Stimulated activated CD8-positive, alpha-beta memory T cell treated with anti-CD3 and anti-CD28 coated beads, Interleukin-7, amount 100 ng/mL, for 4 hours (primary cell): ENCODE results near the gene TMED6.
A peak's percentile ranks its signal among the peaks of the same experiment; 100 is the strongest.
"Not testable (repeated sequence)": the region's sequence is repeated elsewhere in the genome, so short reads cannot be mapped to it uniquely, and the experiment has no call there.

ENCODE experiments used
- DNase-seq, 2 donors: peaks; one replicate each; pipeline ENCODE4 v3.0.0-alpha.2; 2020; ENCODE audit warnings: low read depth in 2 of 2

Gene TMED6

DNA sequence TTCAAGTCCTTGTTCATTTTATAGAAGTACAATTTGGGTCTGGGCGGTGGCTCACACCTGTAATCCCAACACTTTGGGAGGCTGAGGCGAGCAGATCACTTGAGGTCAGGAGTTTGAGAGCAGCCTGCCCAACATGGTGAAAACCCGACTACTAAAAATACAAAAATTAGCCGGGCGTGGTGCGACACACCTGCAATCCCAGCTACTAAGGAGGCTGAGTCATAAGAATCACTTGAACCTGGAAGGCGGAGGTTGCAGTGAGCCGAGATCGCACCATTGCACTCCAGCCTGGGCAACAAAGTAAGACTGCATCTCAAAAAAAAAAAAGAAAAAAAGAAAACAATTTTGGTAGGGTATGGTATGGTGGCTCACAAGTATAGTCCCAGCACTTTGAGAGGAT is 8.5 kb upstream of the TMED6 start:
- DNase-seq: not testable (repeated sequence)

DNA sequence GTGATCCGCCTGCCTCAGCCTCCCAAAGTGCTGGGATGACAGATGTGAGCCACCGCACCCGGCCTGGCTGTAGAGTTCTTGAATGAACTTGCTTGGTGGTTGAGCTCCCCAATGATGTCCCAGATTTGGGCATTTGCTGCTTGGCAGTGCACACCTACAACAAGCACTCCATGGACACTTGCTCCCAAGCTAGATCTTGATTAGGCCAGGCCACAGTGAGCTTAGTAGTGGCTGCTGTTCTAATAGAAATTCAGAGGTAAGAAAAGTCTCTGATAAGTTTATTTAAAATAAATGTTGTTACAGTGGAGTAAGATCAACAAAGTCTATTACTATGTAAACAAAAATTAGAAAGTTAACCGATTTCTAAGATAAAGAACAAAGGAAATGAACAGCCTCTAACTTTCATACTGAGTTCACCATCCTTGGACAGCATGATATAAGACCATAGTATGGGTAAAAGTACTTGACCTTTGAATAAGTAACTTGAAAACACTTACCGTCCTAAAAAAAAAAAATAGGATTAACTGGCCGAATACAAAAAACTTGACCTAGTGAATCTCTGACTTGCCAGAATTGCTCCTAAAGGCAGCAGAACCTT is 951 bp downstream of the TMED6 start:
- DNase-seq: no peak

DNA sequence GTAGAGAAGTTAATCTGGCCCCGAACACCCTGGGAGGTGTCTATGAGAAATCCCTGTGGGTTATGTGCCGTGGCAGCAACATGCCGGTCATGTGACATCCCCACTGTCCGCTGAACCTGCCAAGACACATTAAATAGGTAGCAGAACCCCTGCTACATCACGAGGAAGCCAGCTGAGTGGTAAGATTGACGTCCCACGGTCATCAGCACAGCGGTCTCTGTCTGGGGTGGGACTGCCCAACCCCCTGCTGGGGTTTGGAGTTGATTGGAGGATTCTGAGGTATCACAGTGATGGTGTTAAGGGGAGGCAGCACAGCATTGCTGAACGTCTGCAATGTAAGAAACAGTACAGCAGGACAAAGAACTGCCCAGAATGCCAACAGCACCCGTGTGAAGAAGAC is 2.0 kb downstream of the TMED6 start:
- DNase-seq: no peak

DNA sequence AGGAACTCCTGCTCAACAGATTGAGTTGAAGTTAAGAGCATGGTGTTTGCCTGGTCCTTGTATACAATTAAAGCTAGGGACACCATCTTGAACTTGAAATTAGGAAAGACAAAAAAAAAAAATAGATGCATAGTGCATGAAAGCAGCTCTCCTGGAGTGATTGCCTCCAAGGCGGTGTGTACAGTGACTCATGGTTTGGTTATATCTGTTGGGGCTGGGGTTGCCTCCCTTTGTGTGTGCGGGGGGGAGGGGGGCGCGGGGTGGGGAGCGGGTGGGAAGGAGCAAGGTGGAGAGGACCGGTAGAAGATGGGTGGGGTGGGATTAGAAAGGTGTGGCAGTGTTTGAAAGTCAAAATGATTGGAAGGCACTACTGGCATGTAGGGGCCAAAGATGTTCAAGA is 3.4 kb downstream of the TMED6 start:
- no peak for DNase-seq

DNA sequence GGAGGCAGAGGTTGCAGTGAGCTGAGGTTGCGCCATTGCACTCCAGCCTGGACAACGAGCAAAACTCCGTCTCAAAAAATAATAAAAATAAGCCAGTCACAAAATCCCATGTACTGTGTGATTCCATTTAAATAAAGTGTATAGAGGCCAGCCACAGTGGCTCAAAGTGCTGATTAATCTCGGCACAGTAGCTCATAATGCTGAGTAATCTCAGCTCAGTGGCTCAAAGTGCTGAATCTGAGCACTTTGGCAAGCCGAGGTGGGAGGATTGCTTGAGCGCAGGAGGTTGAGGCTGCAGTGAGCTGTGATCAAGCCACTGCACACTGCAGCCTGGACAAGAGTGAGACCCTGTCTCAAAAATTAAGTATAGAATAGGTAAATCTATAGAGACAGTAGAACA is 4.9 kb downstream of the TMED6 start:
- no peak for DNase-seq

DNA sequence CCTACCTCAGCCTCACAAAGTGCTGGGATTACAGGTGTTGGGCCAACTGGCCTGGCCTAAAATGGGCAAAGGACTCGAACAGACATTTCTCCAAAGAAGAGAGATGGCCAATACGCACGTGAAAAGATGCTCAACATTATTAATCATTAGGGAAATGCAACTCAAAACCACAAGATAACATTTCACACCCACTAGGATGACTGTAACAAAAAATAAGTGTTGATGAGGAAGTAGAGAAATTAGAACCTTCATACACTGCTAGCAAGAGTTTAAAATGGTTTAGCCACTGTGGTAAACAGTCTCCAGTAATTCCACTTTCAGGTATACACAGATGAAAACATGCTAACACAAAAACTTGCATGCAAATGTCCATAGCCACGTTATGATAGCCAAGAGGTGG is 5.7 kb downstream of the TMED6 start:
- no peak for DNase-seq

DNA sequence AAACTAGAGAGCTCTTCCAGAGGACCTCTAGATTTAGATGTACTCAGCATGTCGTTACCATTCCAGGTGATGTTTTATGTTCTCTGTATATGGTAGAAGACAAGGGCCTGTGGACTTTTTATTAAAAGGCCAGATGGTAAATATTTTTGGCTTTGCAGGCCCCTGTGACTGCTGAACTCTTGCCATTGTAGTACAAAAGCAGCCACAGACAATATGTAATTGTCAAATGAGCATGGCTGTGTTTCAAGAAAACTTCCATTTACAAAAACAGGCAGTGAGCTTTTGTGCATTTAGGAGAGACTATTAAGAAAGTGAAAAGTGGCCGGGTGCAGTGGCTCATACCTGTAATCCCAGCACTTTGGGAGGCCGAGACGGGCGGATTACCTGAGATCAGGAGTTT is 7.4 kb downstream of the TMED6 start:
- DNase-seq: no peak

DNA sequence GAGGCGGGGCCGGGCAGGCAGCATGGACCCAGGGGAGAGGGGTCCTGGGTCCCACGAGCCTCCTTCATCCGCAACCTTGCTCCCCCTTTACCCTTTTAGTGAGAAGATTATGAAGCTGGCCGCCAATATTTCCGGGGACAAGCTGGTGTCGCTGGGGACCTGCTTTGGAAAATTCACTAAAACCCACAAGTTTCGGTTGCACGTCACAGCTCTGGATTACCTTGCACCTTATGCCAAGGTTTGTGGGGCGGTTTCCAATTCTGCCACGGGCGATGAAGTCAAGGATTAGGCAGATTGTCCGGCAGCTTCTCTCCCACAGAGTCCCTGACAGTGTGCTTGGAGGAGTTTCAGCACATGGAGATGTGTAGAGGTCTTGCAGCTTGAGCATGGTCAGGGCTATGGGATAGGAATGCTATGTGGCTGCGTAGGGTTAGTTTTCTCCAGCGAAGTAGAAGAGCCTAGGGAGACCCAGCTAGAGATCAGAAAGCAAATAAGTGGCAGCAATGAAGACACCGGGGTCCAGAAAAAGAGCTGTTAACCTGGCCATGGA is 11.4 kb downstream of the TMED6 start:
- DNase-seq: no peak

DNA sequence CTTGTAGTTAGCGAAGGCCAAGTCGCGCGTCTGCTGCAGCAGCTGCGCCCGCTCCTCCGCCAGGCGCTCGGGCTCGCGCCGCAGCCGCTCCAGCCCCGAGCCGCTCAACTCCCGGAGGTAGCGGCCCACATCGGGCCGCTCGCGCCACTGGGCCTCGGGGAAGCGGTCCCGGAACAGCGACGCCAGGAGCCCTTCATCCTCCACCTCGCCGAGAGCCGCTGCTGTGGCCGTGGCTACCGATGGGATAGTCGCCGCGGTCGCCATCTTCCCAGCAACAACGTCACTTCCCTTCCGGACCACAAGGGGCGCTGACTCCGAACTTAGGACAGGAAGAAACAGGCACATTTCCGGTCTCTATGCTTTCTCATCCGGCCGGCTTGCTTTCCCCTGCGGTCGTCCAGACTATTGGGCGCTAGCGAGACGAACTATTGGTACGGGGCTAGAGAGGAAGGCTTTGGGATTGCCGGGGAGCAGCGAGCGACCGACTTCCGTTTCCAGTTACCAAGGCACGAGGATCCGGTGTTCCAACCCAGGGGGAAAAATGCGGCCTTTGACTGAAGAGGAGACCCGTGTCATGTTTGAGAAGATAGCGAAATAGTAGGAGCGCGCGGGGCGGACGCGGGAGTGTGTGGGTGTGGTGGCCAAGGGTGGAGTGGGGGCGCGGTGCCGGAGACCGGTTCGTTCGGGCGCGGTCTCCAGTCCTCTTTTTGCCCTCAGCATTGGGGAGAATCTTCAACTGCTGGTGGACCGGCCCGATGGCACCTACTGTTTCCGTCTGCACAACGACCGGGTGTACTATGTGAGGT is 12.1 kb downstream of the TMED6 start, which contains the start of the genes COG8 and NIP7:
Gene COG8, minus strand, starts transcription at position 276 of the 806 bp plus-strand sequence. Its CDS starts 12 bp downstream, at position 264.
Gene NIP7, plus strand, starts transcription at position 484 of the 806 bp plus-strand sequence. Its CDS starts 58 bp downstream, at position 542.
- peak; percentile 82 to 87 for DNase-seq

DNA sequence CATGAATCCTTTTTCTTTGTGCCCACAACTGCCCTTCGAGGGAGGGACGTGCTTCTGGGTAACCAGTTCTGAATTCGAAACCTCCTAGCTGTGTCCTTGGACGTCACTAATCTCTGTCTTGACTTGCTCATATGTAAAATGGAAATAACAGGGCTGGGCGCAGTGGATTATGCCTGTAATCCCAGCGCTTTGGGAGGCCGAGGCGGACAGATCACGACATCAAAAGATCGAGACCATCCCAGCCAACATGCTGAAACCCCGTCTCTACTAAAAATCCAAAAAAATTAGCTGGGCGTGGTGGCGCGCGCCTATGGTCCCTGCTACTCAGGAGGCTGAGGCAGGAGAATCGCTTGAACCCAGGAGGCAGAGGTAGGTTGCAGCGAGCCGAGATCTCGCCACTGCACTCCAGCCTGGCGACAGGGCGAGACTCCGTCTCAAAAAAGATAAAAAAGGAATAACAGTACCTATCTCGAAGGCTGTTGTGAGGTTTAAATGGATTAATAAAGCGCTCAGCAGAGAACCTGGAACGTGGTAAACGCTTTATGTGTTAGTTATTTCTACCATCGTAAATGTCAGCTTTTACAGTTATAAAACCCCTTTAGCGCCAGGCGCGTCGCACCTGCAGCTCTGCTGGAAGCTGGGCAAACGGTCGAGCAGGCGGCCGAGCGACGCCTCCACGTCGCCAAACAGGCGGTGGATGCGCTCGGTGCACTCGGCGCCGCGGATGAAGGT is 12.9 kb downstream of the TMED6 start:
- peak in 1 of 2 donors; percentile 13 for DNase-seq

DNA sequence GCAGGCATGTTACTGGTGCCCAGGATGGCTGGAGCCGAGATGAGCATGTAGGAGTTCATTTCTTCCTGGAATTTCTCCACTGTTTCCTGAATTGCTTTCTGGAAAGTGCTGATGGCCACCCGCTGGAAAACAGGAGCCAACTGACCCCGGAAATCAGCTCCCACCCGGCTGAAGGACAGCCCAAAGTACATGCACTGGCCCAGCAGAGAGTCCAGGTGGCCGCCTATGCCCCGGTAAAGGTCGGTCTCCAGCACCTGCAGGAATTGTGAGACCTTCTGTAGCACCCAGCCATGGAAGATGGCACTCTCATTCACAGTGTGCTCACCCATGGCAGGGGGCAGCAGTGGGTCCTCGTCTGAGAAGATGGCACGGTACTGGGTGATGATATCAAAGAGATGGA is 16.9 kb downstream of the TMED6 start:
- DNase-seq: no peak

DNA sequence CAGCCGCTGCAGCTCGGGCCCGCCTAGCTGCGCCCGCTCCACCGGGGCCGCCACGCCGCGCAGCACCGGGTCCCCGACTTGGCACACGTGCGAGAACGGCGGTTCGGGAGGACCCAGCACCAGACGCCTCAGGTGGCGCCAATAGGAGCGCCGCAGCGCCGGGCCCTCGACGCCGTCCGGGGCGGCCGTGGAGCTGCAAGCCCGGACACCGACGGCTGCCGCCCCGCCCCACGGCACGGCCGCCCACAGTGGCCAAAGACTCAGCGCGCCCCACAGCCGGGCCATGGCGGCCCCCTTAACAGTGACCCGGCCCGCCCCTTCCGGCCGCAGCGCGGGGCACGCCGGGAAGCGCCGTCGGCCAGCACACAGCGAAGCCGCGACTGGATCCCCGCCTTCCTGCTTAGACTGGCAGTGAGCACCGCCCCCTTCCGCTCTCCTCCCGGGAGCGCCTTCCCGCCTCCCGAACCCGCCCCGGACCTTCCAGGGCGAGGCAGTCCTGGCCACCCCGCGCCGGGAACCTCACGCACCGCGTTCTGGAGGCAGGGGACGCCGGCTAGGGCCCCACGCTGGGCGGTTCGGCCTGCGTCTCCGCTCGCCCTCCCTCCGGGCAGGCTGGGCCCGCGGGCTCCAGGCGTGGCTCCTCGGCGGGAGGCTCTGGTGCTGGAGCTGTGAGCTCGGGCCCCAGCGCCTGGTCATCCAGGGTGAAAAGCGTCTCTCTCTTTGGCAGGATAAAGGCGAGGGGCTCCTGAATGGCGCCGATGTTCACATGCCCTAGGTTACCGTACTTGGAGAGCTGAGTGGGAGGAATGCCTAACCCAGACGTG is 21.1 kb downstream of the TMED6 start, which contains the start of gene PDF:
Gene PDF, minus strand, starts transcription at position 303 of the 824 bp plus-strand sequence. Its CDS starts 18 bp downstream, at position 285.
- peak; percentile 61 to 86 for DNase-seq

DNA sequence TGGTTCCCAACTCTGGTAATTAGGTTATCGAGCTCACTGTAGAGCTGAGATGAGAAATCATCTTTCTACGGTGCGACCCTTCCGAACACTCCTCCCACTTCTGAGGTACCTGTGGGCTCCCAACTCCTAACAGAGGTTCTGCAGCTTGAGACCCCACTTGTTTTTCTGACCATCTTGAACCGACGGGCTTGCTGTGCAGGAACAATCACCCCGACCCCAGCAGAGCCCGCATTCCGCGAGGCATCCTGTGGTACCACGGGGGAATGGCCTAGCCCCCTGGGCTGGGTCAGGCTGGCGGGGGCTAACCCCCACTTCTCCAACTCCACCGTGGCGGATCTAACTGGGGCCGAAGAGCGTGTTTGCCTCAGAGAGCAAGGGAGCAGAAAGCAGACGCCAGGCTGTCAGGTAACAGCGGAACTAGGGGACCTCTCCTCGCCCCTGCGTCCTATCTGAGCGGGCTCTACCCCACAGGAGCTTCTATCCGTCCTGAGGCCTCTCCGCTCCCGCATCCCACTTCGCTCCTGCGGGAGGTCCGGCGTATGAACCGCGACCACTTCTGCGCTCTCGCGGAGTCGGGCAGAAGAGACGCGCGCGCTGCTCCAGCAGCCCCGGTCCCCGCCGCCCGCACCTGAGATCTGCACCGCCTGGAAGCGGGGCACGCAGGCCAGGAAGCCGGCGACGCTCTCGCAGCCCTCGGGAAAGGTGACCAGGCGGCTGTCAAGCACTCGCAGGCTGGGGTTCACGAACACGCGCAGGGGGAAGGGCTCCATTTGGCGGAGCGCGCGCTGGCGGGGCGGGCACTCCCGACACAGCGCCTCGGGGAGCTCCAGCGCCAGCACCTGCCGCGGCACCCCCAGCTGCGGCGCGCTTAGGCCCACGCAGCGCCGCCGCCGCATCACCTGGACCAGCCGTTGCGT is 22.0 kb downstream of the TMED6 start:
- DNase-seq: peak in 1 of 2 donors; percentile 43

DNA sequence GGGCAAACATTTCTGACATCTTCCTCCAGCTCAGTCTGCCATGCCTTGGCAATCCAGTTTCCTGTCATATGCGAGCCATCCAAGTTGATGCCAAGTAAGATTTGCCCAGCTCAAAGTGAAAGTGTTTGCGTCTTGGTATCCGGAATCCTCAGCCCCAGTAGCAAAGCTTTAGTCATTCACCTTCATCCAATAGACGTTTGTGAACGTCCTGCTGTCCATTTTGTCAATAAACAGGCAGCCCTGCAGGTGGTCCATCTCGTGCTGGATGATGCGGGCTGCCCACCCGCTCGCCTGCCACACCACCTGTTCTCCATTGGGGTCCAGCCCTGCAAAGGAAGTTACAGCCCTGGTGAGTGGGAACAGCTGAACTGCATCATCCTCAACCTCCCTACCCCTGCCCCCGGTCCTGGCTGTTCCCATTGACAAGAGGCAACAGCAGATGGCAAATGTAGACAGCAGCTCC is 22.7 kb downstream of the TMED6 start:
- DNase-seq: no peak

DNA sequence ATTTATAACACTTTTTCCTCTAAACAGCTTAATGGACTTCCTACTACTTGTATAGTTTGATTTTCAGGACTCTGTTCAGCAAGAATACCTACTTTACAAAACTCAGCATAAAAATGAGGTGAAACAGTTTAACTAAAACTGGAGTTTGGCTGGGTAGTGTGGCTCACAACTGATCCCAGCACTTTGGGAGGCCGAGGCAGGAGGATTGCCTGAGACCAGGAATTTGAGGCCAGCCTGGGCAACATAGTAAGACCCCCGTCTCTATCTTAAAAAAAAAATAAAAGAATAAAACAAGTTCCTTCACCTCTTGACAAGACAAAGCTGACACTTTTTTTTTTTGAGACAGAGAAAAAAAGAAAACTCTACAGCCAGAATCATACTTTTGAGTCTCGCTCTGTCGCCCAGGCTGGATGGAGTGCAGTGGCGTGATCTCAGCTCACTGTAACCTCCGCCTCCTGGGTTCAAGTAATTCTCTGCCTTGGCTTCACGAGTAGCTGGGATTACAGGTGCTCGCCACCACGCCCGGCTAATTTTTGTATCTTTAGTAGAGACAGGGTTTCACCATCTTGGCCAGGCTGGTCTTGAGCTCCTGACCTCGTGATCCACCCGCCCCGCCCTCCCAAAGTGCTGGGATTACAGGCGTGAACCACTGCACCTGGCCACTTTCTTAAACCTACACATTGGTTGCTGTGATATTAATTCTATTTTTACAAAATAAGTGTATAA is 23.8 kb downstream of the TMED6 start:
- no peak for DNase-seq

DNA sequence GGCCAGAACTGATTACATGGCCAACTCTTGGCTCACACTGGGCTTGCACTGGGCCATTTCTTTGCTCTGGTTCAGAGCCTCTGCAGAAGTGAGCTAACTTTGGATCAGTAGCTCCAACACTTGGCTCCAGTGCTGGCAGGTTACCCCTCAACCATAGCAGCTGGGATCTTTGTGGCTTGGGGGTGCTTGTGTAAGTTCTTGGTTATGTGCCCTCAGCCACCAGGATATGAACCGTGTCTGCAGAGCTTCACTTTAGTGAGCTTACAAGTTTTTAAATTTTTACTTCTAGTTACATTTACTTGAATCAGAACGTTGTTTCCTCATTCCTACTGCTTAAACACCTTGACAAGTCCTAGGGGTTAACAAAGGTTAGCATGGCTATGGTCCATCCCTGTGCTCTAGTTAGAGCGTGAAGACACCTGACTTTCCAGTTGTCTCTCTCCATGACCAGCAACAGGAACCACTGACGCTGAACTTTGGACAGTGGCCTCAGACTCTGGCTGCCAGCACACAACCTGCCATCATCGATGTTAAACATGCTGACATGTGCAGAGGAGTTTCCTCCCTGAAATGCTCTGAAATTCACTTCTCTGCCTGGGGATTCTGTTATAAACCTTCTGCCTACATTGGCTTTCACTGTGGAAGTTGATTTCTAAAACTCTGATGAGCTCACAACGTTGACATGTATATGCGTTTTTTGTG is 25.3 kb downstream of the TMED6 start:
- DNase-seq: no peak

DNA sequence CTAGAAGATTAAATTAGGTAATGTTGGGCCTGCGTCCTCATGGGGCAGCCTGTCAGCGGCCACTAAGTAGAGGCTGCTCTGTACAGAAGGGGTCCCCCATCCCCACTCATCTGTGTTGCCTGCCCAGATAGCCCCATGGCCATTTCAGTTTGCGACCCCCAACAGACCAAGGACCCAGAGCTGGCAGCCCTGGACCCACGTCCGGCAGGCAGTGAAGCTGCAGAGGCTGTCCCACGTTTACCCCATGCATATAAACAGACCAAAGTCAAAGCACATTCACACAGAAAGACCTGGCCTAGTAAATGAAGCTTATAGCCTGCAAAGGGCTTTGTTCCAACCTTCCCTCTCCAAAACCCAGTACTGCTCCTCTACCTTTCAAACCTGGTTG is 25.8 kb downstream of the TMED6 start:
- DNase-seq: no peak

DNA sequence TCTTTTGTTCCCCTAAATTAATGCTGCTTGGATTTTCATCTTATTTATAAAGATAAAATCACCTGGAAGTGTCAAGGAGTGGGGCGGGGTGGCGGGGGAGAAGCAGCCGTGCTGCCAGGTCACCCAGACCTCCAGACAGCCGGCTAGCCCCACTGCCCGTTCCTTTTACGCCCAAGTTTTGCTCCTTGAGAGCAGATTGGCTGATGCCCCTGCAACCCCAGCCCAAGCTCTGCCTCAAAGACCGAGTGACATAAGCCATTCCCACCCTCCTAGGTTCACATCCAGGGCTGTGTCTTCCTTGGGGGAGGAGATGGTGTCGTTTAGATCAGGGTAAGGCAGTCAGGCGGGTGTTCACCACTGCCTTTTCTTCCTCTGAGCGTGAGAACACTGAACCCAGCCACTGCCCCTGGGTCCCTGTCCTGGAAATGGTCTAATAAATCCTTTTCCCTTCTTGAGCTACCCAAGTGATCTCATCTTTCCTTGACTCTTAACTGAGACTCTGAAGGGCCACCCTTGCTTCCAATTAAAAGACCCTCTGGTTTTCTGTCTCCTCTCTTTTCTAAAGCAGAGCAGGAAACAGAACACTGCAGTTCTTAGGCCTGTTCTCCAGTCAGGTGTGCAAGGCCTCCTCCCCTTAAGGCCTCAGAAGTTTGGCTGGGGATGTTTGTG is 26.9 kb downstream of the TMED6 start:
- no peak for DNase-seq
